ENCODE data around the gene MRPL23.

- TF ChIP-seq CTCF (IDR thresholded peaks at IDR 0.05) = no peak
- TF ChIP-seq POLR2A (IDR thresholded peaks at IDR 0.05) = no peak
Observed at GRCh38 chr11:1916986-1917522, 30.1 kb upstream of the MRPL23 start.

Data from testis (tissue), 2 donors.